Aorta (tissue), 5 donors: ENCODE measurements around the gene GAB2. TPM values are rescaled to one million over a fixed set of nuclear protein-coding genes. Genes with fewer than 3 reads are reported as not detected.
"Not testable (repeated sequence)": the region's sequence is repeated elsewhere in the genome, so short reads cannot be mapped to it uniquely, and the experiment has no call there.

Experiments used
- ATAC-seq: fragments of 200-7000 bp; cut with Tn5 transposase; one replicate; pipeline ENCODE4 v1.9.1; 2022; ENCODE audit warnings: moderate library complexity; ENCODE audit not compliant: low FRiP score
- DNase-seq, 2 donors: peaks; one replicate each; pipeline ENCODE4 v3.0.0-alpha.2; 2020
- H3K27ac ChIP-seq, 2 donors: one replicate each; pipeline ENCODE4 v1.5.1; 2013; ENCODE audit warnings: low read length in 2 of 2, mild to moderate bottlenecking in 2 of 2, moderate library complexity in 2 of 2, control low read depth in 1 of 2, inconsistent platforms in 1 of 2, low read depth in 1 of 2
- H3K27me3 ChIP-seq, 2 donors: one replicate each; pipeline ENCODE4 v1.6.1; 2013; ENCODE audit warnings: control low read depth in 1 of 2, low read length in 1 of 2, mild to moderate bottlenecking in 1 of 2, moderate library complexity in 1 of 2; ENCODE audit not compliant: insufficient read depth in 2 of 2, control insufficient read depth in 1 of 2
- H3K36me3 ChIP-seq, 2 donors: one replicate each; pipeline ENCODE4 v1.6.1; 2013; ENCODE audit warnings: control low read depth in 1 of 2, low read length in 1 of 2, mild to moderate bottlenecking in 1 of 2; ENCODE audit not compliant: insufficient read depth in 2 of 2, control insufficient read depth in 1 of 2
- H3K4me1 ChIP-seq, 2 donors: one replicate each; pipeline ENCODE4 v1.6.1; 2013; ENCODE audit warnings: low read length in 2 of 2, control low read depth in 1 of 2, mild to moderate bottlenecking in 1 of 2, moderate library complexity in 1 of 2; ENCODE audit not compliant: insufficient read depth in 2 of 2, control insufficient read depth in 1 of 2
- H3K4me3 ChIP-seq, 2 donors: one replicate each; pipeline ENCODE4 v1.5.1; 2013; ENCODE audit warnings: low read length in 2 of 2, control low read depth in 1 of 2, mild to moderate bottlenecking in 1 of 2
- H3K9me3 ChIP-seq: one replicate; pipeline ENCODE4 v1.6.1; 2013; ENCODE audit warnings: mild to moderate bottlenecking, low read length; ENCODE audit not compliant: control insufficient read depth
- WGBS, 2 donors: extraction: QIAGEN DNeasy Blood & Tissue Kit; methylation state at CpG; one replicate each; pipeline ENCODE4 v1.1.7; 2013; 5-methylcytosine and 5-hydroxymethylcytosine counted together
- intact Hi-C, 2 donors: fragments of 100-400 bp; cut with DNase I; formaldehyde crosslinking; loops; one replicate each; pipeline versions ENCODE4 v1.14.2 to v1.15.0; 2022
- polyA plus RNA-seq, 2 donors: library from polyadenylated mRNA; stranded (reverse); fragments of 200-250 nt; gene quantifications; one replicate each; pipeline ENCODE4 v1.2.3, GENCODE V29; 2013
- total RNA-seq, 2 donors: library from RNA; stranded (reverse); fragmentation: NEBNext Ultra II Directional; extraction: Animal tissue kit (Norgen Biotek cat#: 25700); gene quantifications; one replicate each; pipeline ENCODE4 v1.2.1, GENCODE V29; 2021
- donor health status: healthy with polysubstance abuse.
- donor health status: Bipolar disorder and iron deficiency.
- donor health status: DM: no; HTN: no; CAD: no.
- donor health status: DM: no; HTN: no; CAD: no.
- donor health status: DM: yes; HTN: yes; CAD: no.

GAB2 gene
- total and polyA plus RNA-seq, 4 donors = 19.3 to 82.6 (median 55.2) TPM

- Histone ChIP-seq H3K27ac (no peak overlapping the region), H3K4me3 (no peak overlapping the region), H3K27me3 (no peaks in the 10 kb centered on the region), H3K4me1 (peaks cover 3 to 6% of the 10 kb centered on the region in 2 donors), H3K36me3 (peaks cover 4 to 5% of the 10 kb centered on the region in 2 donors), H3K9me3 (no peaks in the 10 kb centered on the region)
- DNase-seq (no peak), ATAC-seq (peak; percentile 54)
- intact Hi-C loops = loop anchor here (2.0 to 5.0 kb wide), 4 partner anchors 188 to 336 kb away; partner anchors contain the start of gene GAB2 (in 1 of the 2)
- WGBS, 2 donors = 97 to 98% methylated on average over 3 of the region's 3 CpGs
Measured at GRCh38 chr11:78228467-78228866, 189.2 kb downstream of the GAB2 start.

DNA sequence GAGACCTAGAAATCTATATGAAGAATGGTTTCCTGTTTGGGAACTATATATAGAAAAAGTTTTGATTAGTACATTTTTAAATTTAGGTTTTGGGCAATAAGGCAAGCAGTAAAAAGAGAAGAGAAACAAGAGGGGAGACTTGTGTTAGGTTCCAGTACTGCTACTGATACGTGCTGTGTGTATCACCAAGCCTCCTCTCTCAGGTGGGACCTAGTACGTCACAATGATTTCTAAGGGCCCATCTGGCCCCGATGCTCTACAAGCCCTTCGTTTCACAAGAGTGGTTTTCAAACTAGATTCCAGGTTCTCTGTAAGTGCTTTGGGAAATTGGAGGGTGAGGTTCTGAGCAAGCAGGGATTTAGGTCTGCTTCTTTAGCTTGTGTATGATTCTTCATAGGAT, 189.7 kb downstream of the GAB2 start:
- Histone ChIP-seq H3K27ac (no peak overlapping the region), H3K27me3 (no peaks in the 10 kb centered on the region), H3K4me1 (peaks cover 3 to 6% of the 10 kb centered on the region in 2 donors), H3K36me3 (peaks cover 4 to 5% of the 10 kb centered on the region in 2 donors), H3K9me3 (no peaks in the 10 kb centered on the region), H3K4me3 (no peak overlapping the region)
- ATAC-seq = no peak
- intact Hi-C loops = loop anchor here (2.0 to 5.0 kb wide), 4 partner anchors 189 to 337 kb away; partner anchors contain the start of gene GAB2 (in 1 of the 2)
- 80% methylated on average over 4 of the region's 4 CpGs for WGBS, 2 donors
- DNase-seq = no peak

GRCh38 chr11:78226684-78227680, 190.6 kb downstream of the GAB2 start:
- Histone ChIP-seq H3K4me1 (peaks cover 3 to 4% of the 10 kb centered on the region in 2 donors), H3K27ac (no peak overlapping the region), H3K27me3 (no peaks in the 10 kb centered on the region), H3K9me3 (no peaks in the 10 kb centered on the region), H3K4me3 (no peak overlapping the region), H3K36me3 (peaks cover 5% of the 10 kb centered on the region in 2 donors)
- ATAC-seq = no peak
- DNase-seq = peak in 1 of 2 donors; percentile 42
- intact Hi-C loops = loop anchor here (5.0 kb wide), 2 partner anchors 195 to 335 kb away; no protein-coding TSS in a partner anchor
- WGBS, 2 donors = 90 to 91% methylated on average over 12 of the region's 12 CpGs

DNA sequence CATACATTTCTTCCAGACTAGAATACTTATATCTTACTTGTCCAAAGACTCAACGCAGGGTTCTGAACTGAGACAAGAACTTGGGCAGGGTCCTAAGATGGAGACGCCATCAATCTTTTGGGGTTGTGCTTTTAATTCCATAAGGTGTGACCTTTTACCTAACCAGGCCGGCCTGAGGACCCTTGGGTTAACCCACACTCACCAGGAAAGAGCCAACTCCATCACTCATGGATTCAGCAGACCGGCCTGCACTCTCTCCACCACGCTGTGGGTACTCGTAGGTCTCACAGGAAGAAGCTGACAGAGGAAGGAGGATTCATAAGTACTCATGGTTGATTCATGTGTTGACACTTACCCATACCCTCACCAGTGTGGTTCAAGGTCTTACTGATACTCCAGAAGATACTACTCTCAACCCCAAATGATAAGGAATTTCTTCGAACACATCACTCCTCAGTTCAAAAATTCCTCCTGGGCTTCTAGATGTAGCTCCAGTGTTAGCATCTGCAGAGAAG, 192.7 kb downstream of the GAB2 start:
- intact Hi-C loops = loop anchor here (5.0 kb wide), 2 partner anchors 197 to 337 kb away; no protein-coding TSS in a partner anchor
- no peak for ATAC-seq
- no peak for DNase-seq
- H3K27ac ChIP-seq = no peak overlapping the region
- no peaks in the 10 kb centered on the region for H3K9me3 ChIP-seq
- 92 to 93% methylated on average over 7 of the region's 7 CpGs for WGBS, 2 donors
- H3K4me3 ChIP-seq = no peak overlapping the region
- no peaks in the 10 kb centered on the region for H3K4me1 ChIP-seq
- H3K36me3 ChIP-seq = peaks cover 5 to 9% of the 10 kb centered on the region in 2 donors
- no peaks in the 10 kb centered on the region for H3K27me3 ChIP-seq

DNA sequence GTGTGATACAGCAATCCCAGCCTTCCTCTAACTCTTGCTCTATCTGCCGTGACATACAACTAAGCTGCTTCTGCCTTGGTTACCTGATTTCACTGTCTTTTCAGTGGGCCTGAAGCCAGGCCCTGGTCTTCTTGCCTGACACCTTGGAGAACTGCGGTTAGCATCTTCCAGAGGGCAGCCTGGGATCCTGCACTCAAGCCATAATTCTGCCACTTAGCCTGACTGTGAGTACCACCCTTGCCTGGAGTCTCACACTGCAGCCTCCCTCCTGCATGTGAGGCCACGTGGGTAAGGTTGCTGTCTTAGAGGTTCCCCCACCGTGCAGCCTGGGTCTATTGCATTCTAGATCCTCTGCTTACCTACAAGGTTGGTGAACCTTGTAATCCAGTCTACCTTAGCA, 193.1 kb downstream of the GAB2 start:
- ATAC-seq (no peak), DNase-seq (no peak)
- Histone ChIP-seq H3K36me3 (peaks cover 5 to 12% of the 10 kb centered on the region in 2 donors), H3K27ac (no peak overlapping the region), H3K4me1 (no peaks in the 10 kb centered on the region), H3K9me3 (no peaks in the 10 kb centered on the region), H3K27me3 (no peaks in the 10 kb centered on the region), H3K4me3 (no peak overlapping the region)
- intact Hi-C loops = no loop called here
- 74 to 84% methylated on average over 4 of the region's 4 CpGs for WGBS, 2 donors

- Histone ChIP-seq H3K4me3 (no peak overlapping the region), H3K36me3 (peaks cover 5 to 12% of the 10 kb centered on the region in 2 donors), H3K27ac (no peak overlapping the region), H3K9me3 (no peaks in the 10 kb centered on the region), H3K27me3 (no peaks in the 10 kb centered on the region), H3K4me1 (no peaks in the 10 kb centered on the region)
- DNase-seq = no peak
- intact Hi-C loops = no loop called here
- ATAC-seq = no peak
- 90% methylated on average over 9 of the region's 9 CpGs for WGBS, 2 donors
Measured at GRCh38 chr11:78223320-78223954, 194.2 kb downstream of the GAB2 start.

- H3K4me1 ChIP-seq, H3K27ac ChIP-seq, H3K4me3 ChIP-seq, ATAC-seq, H3K9me3 ChIP-seq, intact Hi-C loops, H3K27me3 ChIP-seq: not testable (repeated sequence)
- DNase-seq = peak in 1 of 2 donors; percentile 64
- 73 to 77% methylated on average over 10 of the region's 10 CpGs for WGBS, 2 donors
- peaks cover 5 to 12% of the 10 kb centered on the region in 2 donors for H3K36me3 ChIP-seq
Measured at GRCh38 chr11:78222726-78223125, 194.9 kb downstream of the GAB2 start.

- no peak overlapping the region for H3K27ac ChIP-seq
- DNase-seq (no peak), ATAC-seq (no peak)
- H3K9me3 ChIP-seq = no peaks in the 10 kb centered on the region
- H3K4me1 ChIP-seq = no peaks in the 10 kb centered on the region
- 73 to 76% methylated on average over 13 of the region's 13 CpGs for WGBS, 2 donors
- intact Hi-C loops = no loop called here
- peaks cover 5 to 12% of the 10 kb centered on the region in 2 donors for H3K36me3 ChIP-seq
- H3K4me3 ChIP-seq = no peak overlapping the region
- no peaks in the 10 kb centered on the region for H3K27me3 ChIP-seq
Measured at GRCh38 chr11:78221396-78222315, 196.0 kb downstream of the GAB2 start.
